Psoas muscle (tissue), 8 donors: ENCODE measurements around the gene MINDY4. TPM values are rescaled to one million over a fixed set of nuclear protein-coding genes. Genes with fewer than 3 reads are reported as not detected.

Source experiments
- ATAC-seq, 4 donors: fragments of 200-7000 bp; cut with Tn5 transposase; one replicate each; pipeline ENCODE4 v1.9.1; 2020; ENCODE audit warnings: moderate library complexity in 3 of 4, mild to moderate bottlenecking in 2 of 4
- DNase-seq, 2 donors: peaks; one replicate each; pipeline ENCODE4 v3.0.0-alpha.2; 2020
- H3K27ac ChIP-seq: fragments of 200-600 bp; one replicate; pipeline ENCODE4 v1.8.0; 2022
- H3K27me3 ChIP-seq, 3 donors: fragments of 200-600 bp in 1 of 3; one replicate each; pipeline versions ENCODE4 v1.6.1 to v1.8.0; 2013 to 2022; ENCODE audit warnings: low read length in 2 of 3, mild to moderate bottlenecking in 2 of 3, moderate library complexity in 1 of 3; ENCODE audit not compliant: insufficient read depth in 3 of 3
- H3K36me3 ChIP-seq, 2 donors: fragments of 200-600 bp in 1 of 2; one replicate each; pipeline versions ENCODE4 v1.6.1 to v1.8.0; 2013 to 2022; ENCODE audit warnings: low read depth in 1 of 2, mild to moderate bottlenecking in 1 of 2, moderate library complexity in 1 of 2; ENCODE audit not compliant: insufficient read depth in 1 of 2
- H3K4me1 ChIP-seq: fragments of 200-600 bp; one replicate; pipeline ENCODE4 v1.8.0; 2022
- H3K4me3 ChIP-seq: fragments of 200-600 bp; one replicate; pipeline ENCODE4 v1.8.0; 2022; ENCODE audit warnings: mild to moderate bottlenecking
- H3K9me3 ChIP-seq: fragments of 200-600 bp; one replicate; pipeline ENCODE4 v1.8.0; 2022
- WGBS, 3 donors: extraction: QIAGEN DNeasy Blood & Tissue Kit; methylation state at CpG; one replicate each; pipeline versions ENCODE4 v1.1.6 to v1.1.7; 2013; 5-methylcytosine and 5-hydroxymethylcytosine counted together
- intact Hi-C, 2 donors: fragments of 100-400 bp; cut with DNase I; formaldehyde crosslinking; loops; one replicate each; pipeline versions ENCODE4 v1.11.0 to v1.14.2; 2022
- polyA plus RNA-seq, 3 donors: library from polyadenylated mRNA; stranded (reverse); fragments of 200-250 nt; gene quantifications; one replicate each; pipeline ENCODE4 v1.2.3, GENCODE V29; 2013
- total RNA-seq, 4 donors: library from RNA; stranded (reverse); fragmentation: NEBNext Ultra II Directional in 2 of 4; extraction: Animal tissue kit (Norgen Biotek cat#: 25700) in 2 of 4; gene quantifications; one replicate each; pipeline versions ENCODE4 v1.2.1 to v1.2.4, GENCODE V29; 2021 to 2023
- TF ChIP-seq, protein P1 (sequence below): fragments of 200-600 bp; IDR thresholded peaks from one replicate; pipeline ENCODE4 v1.8.0; 2022; ENCODE audit warnings: antibody characterized with exemption
- donor health status: healthy with polysubstance abuse.
- donor health status: DM: no; HTN: no; CAD: no; lungs with moderate emphysema.
- donor health status: Bipolar disorder and iron deficiency.
- donor health status: healthy.
- donor health status: DM: yes; HTN: yes; CAD: no.
- donor health status: DM: no; HTN: no; CAD: no.
- donor health status: DM: no; HTN: no; CAD: no.
- donor health status: DM: yes; HTN: yes; CAD: no.

MINDY4 gene
- total and polyA plus RNA-seq, 7 donors = 0.86 to 3.5 (median 1.5) TPM

DNA sequence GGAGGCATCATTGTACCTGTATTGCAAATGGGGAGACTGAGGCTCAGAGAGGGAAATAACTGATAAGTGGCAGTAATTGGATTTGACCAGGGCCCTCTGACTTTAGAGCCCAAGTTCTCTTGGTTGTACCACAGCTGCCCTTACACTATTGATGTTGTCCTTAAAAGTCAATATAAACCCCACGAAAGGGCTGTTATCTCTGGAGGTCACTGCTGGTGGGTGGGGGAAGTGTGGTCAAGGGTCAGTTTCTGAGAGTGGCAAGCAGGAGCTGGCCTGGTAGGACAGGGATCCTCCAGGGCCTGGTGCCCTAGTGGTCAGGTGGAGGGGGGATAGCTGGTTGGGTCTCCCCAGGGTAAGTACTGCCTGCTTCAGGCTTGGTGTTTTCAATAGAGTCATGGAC, 96.3 kb downstream of the MINDY4 start:
- no peak overlapping the region for H3K4me3 ChIP-seq
- no peaks in the 10 kb centered on the region for H3K27me3 ChIP-seq
- H3K27ac ChIP-seq = no peak overlapping the region
- TF ChIP-seq, protein P1, sequence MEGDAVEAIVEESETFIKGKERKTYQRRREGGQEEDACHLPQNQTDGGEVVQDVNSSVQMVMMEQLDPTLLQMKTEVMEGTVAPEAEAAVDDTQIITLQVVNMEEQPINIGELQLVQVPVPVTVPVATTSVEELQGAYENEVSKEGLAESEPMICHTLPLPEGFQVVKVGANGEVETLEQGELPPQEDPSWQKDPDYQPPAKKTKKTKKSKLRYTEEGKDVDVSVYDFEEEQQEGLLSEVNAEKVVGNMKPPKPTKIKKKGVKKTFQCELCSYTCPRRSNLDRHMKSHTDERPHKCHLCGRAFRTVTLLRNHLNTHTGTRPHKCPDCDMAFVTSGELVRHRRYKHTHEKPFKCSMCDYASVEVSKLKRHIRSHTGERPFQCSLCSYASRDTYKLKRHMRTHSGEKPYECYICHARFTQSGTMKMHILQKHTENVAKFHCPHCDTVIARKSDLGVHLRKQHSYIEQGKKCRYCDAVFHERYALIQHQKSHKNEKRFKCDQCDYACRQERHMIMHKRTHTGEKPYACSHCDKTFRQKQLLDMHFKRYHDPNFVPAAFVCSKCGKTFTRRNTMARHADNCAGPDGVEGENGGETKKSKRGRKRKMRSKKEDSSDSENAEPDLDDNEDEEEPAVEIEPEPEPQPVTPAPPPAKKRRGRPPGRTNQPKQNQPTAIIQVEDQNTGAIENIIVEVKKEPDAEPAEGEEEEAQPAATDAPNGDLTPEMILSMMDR = no peak
- H3K36me3 ChIP-seq = no peaks in the 10 kb centered on the region
- ATAC-seq = no peak
- 80 to 95% (median 89%) methylated on average over 1 of the region's 1 CpG for WGBS, 3 donors
- H3K4me1 ChIP-seq = peaks cover 3% of the 10 kb centered on the region
- DNase-seq = no peak
- intact Hi-C loops = no loop called here
- no peaks in the 10 kb centered on the region for H3K9me3 ChIP-seq

DNA sequence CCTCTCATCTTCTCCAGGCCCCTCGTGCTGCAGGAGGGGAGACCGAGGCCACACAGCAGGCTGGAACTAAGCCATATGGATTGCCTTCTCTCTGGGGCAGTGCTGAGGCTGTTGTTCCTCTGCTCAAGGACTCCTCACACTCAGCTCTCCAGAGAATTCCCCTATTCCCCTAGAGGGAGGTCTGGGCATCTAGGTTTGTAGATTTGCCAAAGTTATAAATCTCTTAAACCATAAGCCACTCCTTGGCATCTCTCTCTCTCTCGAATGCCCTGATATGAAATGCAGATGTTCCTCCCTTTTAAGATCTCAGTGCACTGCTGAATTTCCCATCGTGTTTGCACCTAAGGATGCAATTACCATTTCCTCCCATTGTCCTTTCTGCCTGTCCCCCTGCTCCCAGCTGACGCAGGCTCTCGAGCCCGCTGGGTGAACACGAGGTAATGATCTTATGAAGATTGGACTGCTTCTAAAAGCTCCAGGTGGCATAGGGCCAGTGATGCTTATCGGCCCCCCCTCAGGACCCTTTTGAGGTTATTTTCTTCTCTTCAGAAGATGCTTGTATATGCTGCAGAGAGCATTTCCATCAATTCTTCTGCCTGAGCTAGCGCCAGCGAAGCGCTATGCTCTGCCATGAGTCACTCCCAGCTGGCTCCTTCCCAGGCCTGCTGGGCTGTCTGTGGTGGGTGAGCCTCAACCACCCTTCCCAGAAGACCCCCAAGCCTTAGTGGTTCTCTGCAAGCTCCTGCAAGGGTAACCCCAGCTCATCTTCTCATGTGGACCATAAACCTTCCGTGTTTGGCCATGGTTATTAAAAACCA, 98.8 kb downstream of the MINDY4 start:
- peaks cover 0 to 6% of the 10 kb centered on the region in 2 donors for H3K36me3 ChIP-seq
- intact Hi-C loops = no loop called here
- H3K4me1 ChIP-seq = peaks cover 3% of the 10 kb centered on the region
- TF ChIP-seq, protein P1 = no peak
- DNase-seq (no peak), ATAC-seq (peak in 2 of 4 donors; percentile 19 to 65)
- WGBS, 3 donors = 71 to 76% (median 72%) methylated on average over 13 of the region's 13 CpGs
- H3K9me3 ChIP-seq = no peaks in the 10 kb centered on the region
- peak overlapping the region; percentile 3 for H3K27ac ChIP-seq
- H3K4me3 ChIP-seq = no peak overlapping the region
- H3K27me3 ChIP-seq = no peaks in the 10 kb centered on the region

DNA sequence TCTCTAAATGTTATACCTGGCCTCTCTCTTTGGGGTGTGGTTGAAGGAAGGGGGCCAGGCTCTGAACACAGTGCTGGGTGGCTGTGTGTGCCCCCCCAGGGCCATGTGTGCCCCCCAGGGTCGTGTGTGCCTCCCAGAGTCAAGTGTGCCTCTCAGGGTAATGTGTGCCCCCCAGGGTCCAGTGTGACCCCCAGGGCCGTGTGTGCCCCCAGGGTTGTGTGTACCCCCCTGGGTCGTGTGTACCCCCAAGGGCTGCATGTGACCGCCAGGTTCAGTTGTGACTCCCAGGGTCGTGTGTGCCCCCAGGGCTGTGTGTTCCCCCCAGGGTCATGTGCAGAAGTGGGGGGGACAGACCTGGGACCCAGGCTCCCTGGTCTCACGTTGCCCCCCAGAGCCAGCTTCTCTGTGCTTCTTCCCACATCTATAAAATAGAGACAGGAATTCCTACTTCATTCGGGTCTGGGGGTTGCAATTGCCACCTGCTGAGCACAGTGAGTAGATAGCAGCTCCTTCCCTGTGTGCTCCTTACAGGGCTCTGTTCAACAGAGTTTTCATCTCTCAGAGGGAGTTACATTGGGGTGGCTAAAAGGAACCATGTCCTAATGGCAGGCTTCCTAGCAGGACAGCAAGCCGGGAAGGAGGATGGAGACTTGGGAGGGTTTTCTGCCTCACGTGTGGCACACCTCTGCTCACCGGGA, 99.8 kb downstream of the MINDY4 start:
- Histone ChIP-seq H3K27ac (peak overlapping the region; percentile 3), H3K27me3 (no peaks in the 10 kb centered on the region), H3K4me1 (peaks cover 3% of the 10 kb centered on the region), H3K4me3 (no peak overlapping the region), H3K36me3 (peaks cover 0 to 6% of the 10 kb centered on the region in 2 donors), H3K9me3 (no peaks in the 10 kb centered on the region)
- 75 to 81% (median 80%) methylated on average over 10 of the region's 10 CpGs for WGBS, 3 donors
- ATAC-seq = no peak
- intact Hi-C loops = no loop called here
- TF ChIP-seq, protein P1 = no peak
- DNase-seq = no peak

DNA sequence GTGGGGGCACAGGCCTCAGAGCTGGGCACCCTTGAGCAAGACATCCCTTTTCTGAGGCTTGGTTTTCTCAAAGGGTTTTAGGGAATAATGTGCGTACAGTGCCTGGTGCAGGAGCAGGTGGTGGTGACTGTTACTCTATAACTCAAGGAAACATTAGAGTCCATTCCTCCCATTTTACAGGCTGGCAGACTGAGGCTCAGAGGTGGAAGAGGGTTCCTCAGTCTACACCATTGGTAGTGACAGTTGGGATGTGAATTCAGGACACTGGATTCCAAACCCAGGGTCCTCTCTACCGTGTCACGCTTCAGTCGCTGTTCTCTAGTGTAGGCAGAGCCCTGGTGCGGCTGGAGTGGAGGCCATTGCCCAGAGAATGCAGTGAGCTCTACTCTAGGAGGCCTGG, 100.4 kb downstream of the MINDY4 start:
- peaks cover 0 to 6% of the 10 kb centered on the region in 2 donors for H3K36me3 ChIP-seq
- TF ChIP-seq, protein P1 = no peak
- H3K4me3 ChIP-seq = no peak overlapping the region
- no peaks in the 10 kb centered on the region for H3K9me3 ChIP-seq
- 97 to 99% (median 99%) methylated on average over 5 of the region's 5 CpGs for WGBS, 3 donors
- ATAC-seq = no peak
- DNase-seq = no peak
- no peaks in the 10 kb centered on the region for H3K27me3 ChIP-seq
- H3K27ac ChIP-seq = no peak overlapping the region
- intact Hi-C loops = no loop called here
- peaks cover 3% of the 10 kb centered on the region for H3K4me1 ChIP-seq
